HL-60 (cell line): ENCODE data around the gene ANKRD62.

Experiments used
- GABPA ChIP-seq: IDR thresholded peaks from 2 replicates; pipeline ENCODE4 v1.6.1; 2012; ENCODE audit warnings: low read depth
- POLR2AphosphoS5 ChIP-seq: IDR thresholded peaks from 2 replicates; pipeline ENCODE4 v1.6.1; 2012; ENCODE audit warnings: low read depth
- SPI1 ChIP-seq: IDR thresholded peaks from 2 replicates; pipeline ENCODE4 v1.6.1; 2012; ENCODE audit warnings: low read depth, mild to moderate bottlenecking, borderline replicate concordance
- TF ChIP-seq, protein P1 (sequence below): IDR thresholded peaks from one replicate; pipeline ENCODE4 v1.5.1; 2011; ENCODE audit warnings: low read length, control low read depth, inconsistent platforms; ENCODE audit not compliant: insufficient read depth
- TF ChIP-seq, protein P2 (sequence below): IDR thresholded peaks from 2 replicates; pipeline ENCODE4 v1.6.1; 2012; ENCODE audit warnings: low read depth; ENCODE audit not compliant: insufficient replicate concordance

DNA sequence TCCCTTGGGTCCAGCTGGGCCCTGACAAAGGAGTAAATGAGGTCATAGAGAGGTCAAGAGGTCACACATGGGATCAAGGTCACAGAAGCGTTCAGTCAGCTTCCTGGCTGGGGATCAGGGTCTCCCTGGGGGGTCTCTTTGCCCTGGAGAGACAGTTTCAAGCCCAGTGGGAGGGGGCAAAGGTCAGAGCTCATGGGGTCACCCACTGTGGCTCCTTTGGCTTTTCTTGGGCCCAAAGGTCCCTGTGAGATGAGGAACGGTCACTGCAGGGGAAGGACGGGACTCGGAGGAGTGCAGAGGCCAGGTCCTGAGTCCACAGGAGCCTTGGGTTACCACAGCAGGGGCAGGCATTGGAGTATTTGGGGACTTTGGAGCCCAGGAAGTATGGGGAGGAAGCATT lies 30.7 kb upstream of the ANKRD62 start:
- TF ChIP-seq, protein P1, sequence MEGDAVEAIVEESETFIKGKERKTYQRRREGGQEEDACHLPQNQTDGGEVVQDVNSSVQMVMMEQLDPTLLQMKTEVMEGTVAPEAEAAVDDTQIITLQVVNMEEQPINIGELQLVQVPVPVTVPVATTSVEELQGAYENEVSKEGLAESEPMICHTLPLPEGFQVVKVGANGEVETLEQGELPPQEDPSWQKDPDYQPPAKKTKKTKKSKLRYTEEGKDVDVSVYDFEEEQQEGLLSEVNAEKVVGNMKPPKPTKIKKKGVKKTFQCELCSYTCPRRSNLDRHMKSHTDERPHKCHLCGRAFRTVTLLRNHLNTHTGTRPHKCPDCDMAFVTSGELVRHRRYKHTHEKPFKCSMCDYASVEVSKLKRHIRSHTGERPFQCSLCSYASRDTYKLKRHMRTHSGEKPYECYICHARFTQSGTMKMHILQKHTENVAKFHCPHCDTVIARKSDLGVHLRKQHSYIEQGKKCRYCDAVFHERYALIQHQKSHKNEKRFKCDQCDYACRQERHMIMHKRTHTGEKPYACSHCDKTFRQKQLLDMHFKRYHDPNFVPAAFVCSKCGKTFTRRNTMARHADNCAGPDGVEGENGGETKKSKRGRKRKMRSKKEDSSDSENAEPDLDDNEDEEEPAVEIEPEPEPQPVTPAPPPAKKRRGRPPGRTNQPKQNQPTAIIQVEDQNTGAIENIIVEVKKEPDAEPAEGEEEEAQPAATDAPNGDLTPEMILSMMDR, result no peak
- TF ChIP-seq, protein P2, sequence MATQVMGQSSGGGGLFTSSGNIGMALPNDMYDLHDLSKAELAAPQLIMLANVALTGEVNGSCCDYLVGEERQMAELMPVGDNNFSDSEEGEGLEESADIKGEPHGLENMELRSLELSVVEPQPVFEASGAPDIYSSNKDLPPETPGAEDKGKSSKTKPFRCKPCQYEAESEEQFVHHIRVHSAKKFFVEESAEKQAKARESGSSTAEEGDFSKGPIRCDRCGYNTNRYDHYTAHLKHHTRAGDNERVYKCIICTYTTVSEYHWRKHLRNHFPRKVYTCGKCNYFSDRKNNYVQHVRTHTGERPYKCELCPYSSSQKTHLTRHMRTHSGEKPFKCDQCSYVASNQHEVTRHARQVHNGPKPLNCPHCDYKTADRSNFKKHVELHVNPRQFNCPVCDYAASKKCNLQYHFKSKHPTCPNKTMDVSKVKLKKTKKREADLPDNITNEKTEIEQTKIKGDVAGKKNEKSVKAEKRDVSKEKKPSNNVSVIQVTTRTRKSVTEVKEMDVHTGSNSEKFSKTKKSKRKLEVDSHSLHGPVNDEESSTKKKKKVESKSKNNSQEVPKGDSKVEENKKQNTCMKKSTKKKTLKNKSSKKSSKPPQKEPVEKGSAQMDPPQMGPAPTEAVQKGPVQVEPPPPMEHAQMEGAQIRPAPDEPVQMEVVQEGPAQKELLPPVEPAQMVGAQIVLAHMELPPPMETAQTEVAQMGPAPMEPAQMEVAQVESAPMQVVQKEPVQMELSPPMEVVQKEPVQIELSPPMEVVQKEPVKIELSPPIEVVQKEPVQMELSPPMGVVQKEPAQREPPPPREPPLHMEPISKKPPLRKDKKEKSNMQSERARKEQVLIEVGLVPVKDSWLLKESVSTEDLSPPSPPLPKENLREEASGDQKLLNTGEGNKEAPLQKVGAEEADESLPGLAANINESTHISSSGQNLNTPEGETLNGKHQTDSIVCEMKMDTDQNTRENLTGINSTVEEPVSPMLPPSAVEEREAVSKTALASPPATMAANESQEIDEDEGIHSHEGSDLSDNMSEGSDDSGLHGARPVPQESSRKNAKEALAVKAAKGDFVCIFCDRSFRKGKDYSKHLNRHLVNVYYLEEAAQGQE, result no peak
- TF ChIP-seq SPI1 (no peak), POLR2AphosphoS5 (no peak), GABPA (no peak)
